Thoracic aorta (tissue), 2 donors: ENCODE data around the gene RAB31. TPM values are rescaled to one million over a fixed set of nuclear protein-coding genes. Genes with fewer than 3 reads are reported as not detected.

Source experiments
- ATAC-seq: fragments of 150-250 bp; one replicate; pipeline ENCODE4 v1.8.0; 2017; ENCODE audit warnings: low read depth; ENCODE audit not compliant: insufficient number of reproducible peaks, low FRiP score
- DNase-seq: peaks from one replicate; pipeline ENCODE4 v3.0.0-alpha.2; 2020; ENCODE audit warnings: low spot score
- H3K27ac ChIP-seq, 2 donors: fragments of 200-600 bp; sonication (generic); 1 replicate in 1 of 2; 2 replicates in 1 of 2; pipeline ENCODE4 v1.5.1; 2016; ENCODE audit warnings: mild to moderate bottlenecking in 2 of 2, moderate library complexity in 2 of 2
- H3K27me3 ChIP-seq: fragments of 200-600 bp; sonication (generic); replicated peaks from 2 replicates; pipeline ENCODE4 v1.6.0; 2016; ENCODE audit warnings: mild to moderate bottlenecking; ENCODE audit not compliant: insufficient read depth
- H3K36me3 ChIP-seq: fragments of 200-600 bp; sonication (generic); one replicate; pipeline ENCODE4 v1.5.1; 2016
- H3K4me1 ChIP-seq, 2 donors: fragments of 200-600 bp; sonication (generic); 1 replicate in 1 of 2; 2 replicates in 1 of 2; pipeline versions ENCODE4 v1.5.1 to v1.6.0; 2016; ENCODE audit warnings: low read depth in 2 of 2, mild to moderate bottlenecking in 1 of 2; ENCODE audit not compliant: control insufficient read depth in 1 of 2
- H3K4me3 ChIP-seq: fragments of 200-600 bp; sonication (generic); 2 replicates; pipeline ENCODE4 v1.5.1; 2016; ENCODE audit warnings: mild to moderate bottlenecking
- H3K9me3 ChIP-seq: fragments of 200-600 bp; sonication (generic); 2 replicates; pipeline ENCODE4 v1.5.1; 2016
- total RNA-seq, 2 donors: library from RNA; depleted of rRNA; stranded (reverse); fragments of >200 nt; gene quantifications; one replicate each; pipeline versions ENCODE4 v1.1.0 to v1.2.3, GENCODE V29; 2016
- TF ChIP-seq, protein P1 (sequence below): fragments of 200-600 bp; sonication (generic); IDR thresholded peaks from one replicate; pipeline ENCODE4 v1.5.1; 2019; ENCODE audit warnings: antibody characterized with exemption

Gene RAB31
- total RNA-seq, 2 donors from 2014 or later = 92.9 to 110 TPM

GRCh38 chr18:9694174-9694573 lies 13.9 kb upstream of the RAB31 start:
- no peaks in the 10 kb centered on the region for H3K9me3 ChIP-seq
- TF ChIP-seq, protein P1, sequence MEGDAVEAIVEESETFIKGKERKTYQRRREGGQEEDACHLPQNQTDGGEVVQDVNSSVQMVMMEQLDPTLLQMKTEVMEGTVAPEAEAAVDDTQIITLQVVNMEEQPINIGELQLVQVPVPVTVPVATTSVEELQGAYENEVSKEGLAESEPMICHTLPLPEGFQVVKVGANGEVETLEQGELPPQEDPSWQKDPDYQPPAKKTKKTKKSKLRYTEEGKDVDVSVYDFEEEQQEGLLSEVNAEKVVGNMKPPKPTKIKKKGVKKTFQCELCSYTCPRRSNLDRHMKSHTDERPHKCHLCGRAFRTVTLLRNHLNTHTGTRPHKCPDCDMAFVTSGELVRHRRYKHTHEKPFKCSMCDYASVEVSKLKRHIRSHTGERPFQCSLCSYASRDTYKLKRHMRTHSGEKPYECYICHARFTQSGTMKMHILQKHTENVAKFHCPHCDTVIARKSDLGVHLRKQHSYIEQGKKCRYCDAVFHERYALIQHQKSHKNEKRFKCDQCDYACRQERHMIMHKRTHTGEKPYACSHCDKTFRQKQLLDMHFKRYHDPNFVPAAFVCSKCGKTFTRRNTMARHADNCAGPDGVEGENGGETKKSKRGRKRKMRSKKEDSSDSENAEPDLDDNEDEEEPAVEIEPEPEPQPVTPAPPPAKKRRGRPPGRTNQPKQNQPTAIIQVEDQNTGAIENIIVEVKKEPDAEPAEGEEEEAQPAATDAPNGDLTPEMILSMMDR = no peak
- no peak for DNase-seq
- no peaks in the 10 kb centered on the region for H3K4me1 ChIP-seq
- H3K36me3 ChIP-seq = no peaks in the 10 kb centered on the region
- ATAC-seq = no peak
- H3K27me3 ChIP-seq = no peaks in the 10 kb centered on the region
- no peak overlapping the region for H3K27ac ChIP-seq
- H3K4me3 ChIP-seq = no peak overlapping the region

GRCh38 chr18:9694952-9695495 lies 13.1 kb upstream of the RAB31 start:
- H3K4me1 ChIP-seq = peaks cover 0 to 2% of the 10 kb centered on the region in 2 donors
- H3K27me3 ChIP-seq = no peaks in the 10 kb centered on the region
- ATAC-seq (no peak), DNase-seq (no peak)
- H3K4me3 ChIP-seq = no peak overlapping the region
- H3K27ac ChIP-seq = no peak overlapping the region
- H3K9me3 ChIP-seq = no peaks in the 10 kb centered on the region
- no peaks in the 10 kb centered on the region for H3K36me3 ChIP-seq
- TF ChIP-seq, protein P1 = no peak

GRCh38 chr18:9695605-9696004 lies 12.5 kb upstream of the RAB31 start:
- H3K36me3 ChIP-seq = no peaks in the 10 kb centered on the region
- ATAC-seq (no peak), DNase-seq (no peak)
- no peaks in the 10 kb centered on the region for H3K27me3 ChIP-seq
- TF ChIP-seq, protein P1 = no peak
- H3K27ac ChIP-seq = no peak overlapping the region
- no peaks in the 10 kb centered on the region for H3K9me3 ChIP-seq
- H3K4me3 ChIP-seq = no peak overlapping the region
- H3K4me1 ChIP-seq = peaks cover 0 to 8% of the 10 kb centered on the region in 2 donors

DNA sequence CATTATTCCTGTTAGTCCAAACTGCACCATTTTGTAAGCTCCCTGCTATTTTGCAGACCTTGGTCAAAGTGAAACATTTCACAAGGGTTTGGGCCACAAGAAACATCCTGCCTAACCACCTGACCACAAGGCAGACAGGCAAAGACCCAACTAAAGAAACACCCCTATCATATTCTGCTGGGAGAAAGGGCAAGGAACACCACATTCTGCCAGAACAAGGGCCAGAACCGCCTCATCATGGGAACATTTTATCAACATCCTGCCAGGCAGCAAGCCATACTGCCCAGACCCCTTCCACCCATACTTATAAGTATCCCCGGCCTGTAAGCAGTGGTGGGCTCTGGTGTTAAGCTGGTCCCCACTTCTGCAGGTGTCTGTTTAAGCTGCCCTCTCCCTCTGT lies 12.0 kb upstream of the RAB31 start:
- Histone ChIP-seq H3K4me3 (no peak overlapping the region), H3K9me3 (no peaks in the 10 kb centered on the region)

DNA sequence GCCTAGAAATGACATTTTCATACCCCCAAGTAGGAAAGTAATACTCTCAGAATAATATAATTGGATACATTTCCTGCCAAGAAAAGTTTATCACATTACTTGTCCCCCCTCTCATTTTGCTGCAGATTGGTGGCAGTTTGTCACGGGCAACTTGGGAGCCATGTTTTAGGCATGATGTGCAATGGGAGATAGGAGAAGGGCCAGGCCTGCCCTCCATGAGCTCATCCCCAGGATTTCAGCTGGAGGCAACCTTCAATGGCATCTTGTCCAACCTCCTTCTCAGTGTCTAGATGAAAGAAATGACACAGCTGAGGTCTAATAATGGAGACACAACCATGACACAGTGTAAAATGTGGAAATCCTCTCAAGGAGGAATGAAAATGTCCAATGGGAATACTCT lies 11.4 kb upstream of the RAB31 start:
- Histone ChIP-seq H3K27ac (no peak overlapping the region), H3K27me3 (no peaks in the 10 kb centered on the region), H3K36me3 (no peaks in the 10 kb centered on the region), H3K4me3 (no peak overlapping the region), H3K9me3 (no peaks in the 10 kb centered on the region), H3K4me1 (peaks cover 0 to 10% of the 10 kb centered on the region in 2 donors)
- DNase-seq = no peak
- TF ChIP-seq, protein P1 = no peak
- ATAC-seq = no peak

More for the DNA sequence above, 12.0 kb upstream of the RAB31 start:
- Histone ChIP-seq H3K36me3 (no peaks in the 10 kb centered on the region), H3K4me1 (peaks cover 0 to 10% of the 10 kb centered on the region in 2 donors), H3K27ac (no peak overlapping the region), H3K27me3 (no peaks in the 10 kb centered on the region)
- no peak for DNase-seq
- no peak for ATAC-seq
- TF ChIP-seq, protein P1 = no peak
